H1 (cell line): Measurements from ENCODE around the gene ADO. TPM values are rescaled to one million over a fixed set of nuclear protein-coding genes. Genes with fewer than 3 reads are reported as not detected.

ENCODE experiments used
- CBX8 ChIP-seq: fragments of 300-800, 300-1000 bp; sonication (generic); IDR thresholded peaks from 2 replicates; pipeline ENCODE4 v1.7.1; 2016; ENCODE audit warnings: low read depth, low read length, borderline replicate concordance
- CHD7 ChIP-seq: fragments of 300-600 bp; sonication (generic); IDR thresholded peaks from 2 replicates; pipeline ENCODE4 v1.7.1; 2012; ENCODE audit warnings: low read length, moderate library complexity, mild to moderate bottlenecking, inconsistent platforms; ENCODE audit not compliant: insufficient replicate concordance
- PHF8 ChIP-seq: fragments of 200-600 bp; sonication (generic); conservative IDR thresholded peaks from 2 replicates; pipeline ENCODE4 v1.7.1; 2012; ENCODE audit warnings: low read depth, mild to moderate bottlenecking, inconsistent platforms, low read length, moderate library complexity
- POLR2AphosphoS5 ChIP-seq: IDR thresholded peaks from 2 replicates; pipeline ENCODE4 v1.6.1; 2011; ENCODE audit warnings: low read depth, low read length
- TAF7 ChIP-seq: optimal IDR thresholded peaks from 2 replicates; pipeline ENCODE3; 2011; ENCODE audit warnings: low read depth, mild to moderate bottlenecking, inconsistent platforms, low read length, moderate library complexity, borderline replicate concordance
- TEAD4 ChIP-seq: IDR thresholded peaks from 2 replicates; pipeline ENCODE4 v1.6.1; 2012; ENCODE audit warnings: low read depth, low read length, inconsistent platforms, mixed read lengths
- polyA plus RNA-seq, 7 experiments: library from polyadenylated mRNA; depleted of rRNA in 3 of 7; stranded (reverse) in 5 of 7; unstranded in 2 of 7; fragments of >200 nt in 5 of 7; fragments of 200-250 nt in 2 of 7; gene quantifications; 1 replicate in 5 of 7; 2 replicates in 1 of 7; 4 replicates in 1 of 7; pipeline versions ENCODE4 v1.2.1 to v1.2.3, GENCODE V29; 2011 to 2013; ENCODE audit warnings: missing spikeins in 2 of 7, mixed read lengths in 2 of 7
- total RNA-seq: library from RNA; stranded (reverse); fragmentation: NEBNext Ultra II Directional; extraction: Animal tissue kit (Norgen Biotek cat#: 25700); gene quantifications from 2 replicates; pipeline ENCODE4 v1.2.1, GENCODE V29; 2021

The ADO gene
- total and polyA plus RNA-seq, 2 of the 8 experiments (the other 6 are each of a cell fraction or from before 2014, with no cell fraction given) = 18.7 to 27.9 TPM

GRCh38 chr10:62826273-62826672 is 21.8 kb downstream of the ADO start (continued):
- no peak for TF ChIP-seq CHD7
- no peak for TF ChIP-seq POLR2AphosphoS5
- no peak for TF ChIP-seq PHF8
- no peak for TF ChIP-seq CBX8
- TF ChIP-seq TEAD4 = no peak
- no peak for TF ChIP-seq TAF7
